SK-N-SH treated with all-trans-retinoic acid at 6 μM for 48 hours (cell line): ENCODE data around the gene ADARB2.

Experiments used
- ATAC-seq: fragments of 200-7000 bp; cut with Tn5 transposase; 3 replicates; pipeline ENCODE4 v1.9.1; 2020; ENCODE audit warnings: mild to moderate bottlenecking, moderate library complexity
- ARNTL ChIP-seq: fragments of 450-650 bp; formaldehyde crosslinking; IDR thresholded peaks from 2 replicates; pipeline ENCODE4 v1.5.0; 2020; ENCODE audit warnings: low read depth, mild to moderate bottlenecking, moderate library complexity, borderline replicate concordance
- BACH2 ChIP-seq: fragments of 250-450 bp; sonication (Bioruptor Pico); IDR thresholded peaks from 2 replicates; pipeline ENCODE4 v1.9.0; 2021; ENCODE audit warnings: mild to moderate bottlenecking, borderline replicate concordance
- CSDC2 ChIP-seq: fragments of 250-450 bp; sonication (Bioruptor Pico); IDR thresholded peaks from 2 replicates; pipeline ENCODE4 v1.5.0; 2020; ENCODE audit warnings: mild to moderate bottlenecking, moderate library complexity
- ESRRG ChIP-seq: fragments of 250-450 bp; sonication (Bioruptor Pico); IDR thresholded peaks from 2 replicates; pipeline ENCODE4 v1.6.1; 2021; ENCODE audit warnings: mild to moderate bottlenecking
- GLIS3 ChIP-seq: fragments of 250-450 bp; sonication (Bioruptor Pico); IDR thresholded peaks from 2 replicates; pipeline ENCODE4 v1.5.0; 2020; ENCODE audit warnings: mild to moderate bottlenecking, moderate library complexity
- ISL1 ChIP-seq: fragments of 250-450 bp; sonication (Bioruptor Pico); IDR thresholded peaks from 2 replicates; pipeline ENCODE4 v2.1.2; 2022; ENCODE audit warnings: mild to moderate bottlenecking, moderate library complexity
- OSR1 ChIP-seq: fragments of 250-450 bp; sonication (Bioruptor Pico); IDR thresholded peaks from 2 replicates; pipeline ENCODE4 v1.8.0; 2022; ENCODE audit warnings: moderate library complexity, mild to moderate bottlenecking, inconsistent platforms
- PPARA ChIP-seq: fragments of 250-450 bp; sonication (Bioruptor Pico); IDR thresholded peaks from 2 replicates; pipeline ENCODE4 v1.5.0; 2020; ENCODE audit warnings: mild to moderate bottlenecking, borderline replicate concordance
- RARB ChIP-seq: fragments of 250-450 bp; sonication (Bioruptor Pico); IDR thresholded peaks from 2 replicates; pipeline ENCODE4 v1.8.0; 2021; ENCODE audit warnings: mild to moderate bottlenecking, moderate library complexity
- SNAI2 ChIP-seq: fragments of 250-450 bp; sonication (Bioruptor Pico); IDR thresholded peaks from 2 replicates; pipeline ENCODE4 v1.5.0; 2020; ENCODE audit warnings: mild to moderate bottlenecking, moderate library complexity
- TCF4 ChIP-seq: fragments of 250-450 bp; sonication (Bioruptor Pico); IDR thresholded peaks from 2 replicates; pipeline ENCODE4 v1.8.0; 2021; ENCODE audit warnings: mild to moderate bottlenecking, moderate library complexity, borderline replicate concordance
- TOX ChIP-seq: fragments of 250-450 bp; sonication (Bioruptor Pico); IDR thresholded peaks from 2 replicates; pipeline ENCODE4 v1.8.0; 2021; ENCODE audit warnings: mild to moderate bottlenecking, moderate library complexity, borderline replicate concordance
- ZC3H10 ChIP-seq: fragments of 250-450 bp; sonication (Bioruptor Pico); IDR thresholded peaks from 2 replicates; pipeline ENCODE4 v1.5.1; 2021; ENCODE audit warnings: mild to moderate bottlenecking, moderate library complexity
- ZFP3 ChIP-seq: fragments of 250-450 bp; sonication (Bioruptor Pico); IDR thresholded peaks from 2 replicates; pipeline ENCODE4 v1.5.0; 2020; ENCODE audit warnings: mild to moderate bottlenecking, moderate library complexity
- ZNF70 ChIP-seq: fragments of 450-650 bp; formaldehyde crosslinking; IDR thresholded peaks from 2 replicates; pipeline ENCODE4 v1.5.0; 2020; ENCODE audit warnings: mild to moderate bottlenecking, moderate library complexity
- ZNF8 ChIP-seq: fragments of 450-650 bp; formaldehyde crosslinking; IDR thresholded peaks from 2 replicates; pipeline ENCODE4 v1.5.0; 2020; ENCODE audit warnings: mild to moderate bottlenecking, moderate library complexity
- TF ChIP-seq, protein P1 (sequence below): fragments of 250-450 bp; sonication (Bioruptor Pico); IDR thresholded peaks from 2 replicates; pipeline ENCODE4 v1.5.1; 2020; ENCODE audit warnings: low read depth, mild to moderate bottlenecking, moderate library complexity
- TF ChIP-seq, protein P2 (sequence below): fragments of 250-450 bp; sonication (Bioruptor Pico); IDR thresholded peaks from 2 replicates; pipeline ENCODE4 v1.5.0; 2020; ENCODE audit warnings: mild to moderate bottlenecking, moderate library complexity
- TF ChIP-seq, protein P3 (sequence below): fragments of 250-450 bp; sonication (Bioruptor Pico); IDR thresholded peaks from 2 replicates; pipeline ENCODE4 v1.5.1; 2021; ENCODE audit warnings: mild to moderate bottlenecking, moderate library complexity
- TF ChIP-seq, protein P4 (sequence below): fragments of 250-450 bp; sonication (Bioruptor Pico); IDR thresholded peaks from 2 replicates; pipeline ENCODE4 v1.8.0; 2021; ENCODE audit warnings: low read depth, mild to moderate bottlenecking, moderate library complexity, borderline replicate concordance
- TF ChIP-seq, protein P5 (sequence below): fragments of 250-450 bp; sonication (Bioruptor Pico); IDR thresholded peaks from 2 replicates; pipeline ENCODE4 v1.8.0; 2020; ENCODE audit warnings: mild to moderate bottlenecking, moderate library complexity, borderline replicate concordance

ADARB2 gene

DNA sequence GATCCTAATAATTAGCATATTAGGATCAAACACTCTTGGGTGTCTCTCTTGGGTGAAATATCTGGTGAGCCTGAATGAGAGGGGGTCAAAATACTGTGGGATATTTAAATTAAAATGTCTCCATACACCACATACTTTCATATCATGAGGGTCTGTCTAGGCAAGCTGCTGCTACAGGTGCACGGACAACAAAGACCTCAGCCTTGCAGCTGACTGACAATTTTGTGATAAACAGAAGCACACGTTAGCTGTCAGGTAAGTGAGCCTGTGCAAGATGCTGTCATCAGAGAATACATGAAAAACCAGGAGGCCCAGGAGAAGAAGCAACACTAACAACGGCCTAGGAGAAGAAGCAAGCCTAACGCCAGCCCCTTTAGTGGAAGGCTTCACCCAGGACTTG is 247.5 kb downstream of the ADARB2 start:
- TF ChIP-seq, protein P1, sequence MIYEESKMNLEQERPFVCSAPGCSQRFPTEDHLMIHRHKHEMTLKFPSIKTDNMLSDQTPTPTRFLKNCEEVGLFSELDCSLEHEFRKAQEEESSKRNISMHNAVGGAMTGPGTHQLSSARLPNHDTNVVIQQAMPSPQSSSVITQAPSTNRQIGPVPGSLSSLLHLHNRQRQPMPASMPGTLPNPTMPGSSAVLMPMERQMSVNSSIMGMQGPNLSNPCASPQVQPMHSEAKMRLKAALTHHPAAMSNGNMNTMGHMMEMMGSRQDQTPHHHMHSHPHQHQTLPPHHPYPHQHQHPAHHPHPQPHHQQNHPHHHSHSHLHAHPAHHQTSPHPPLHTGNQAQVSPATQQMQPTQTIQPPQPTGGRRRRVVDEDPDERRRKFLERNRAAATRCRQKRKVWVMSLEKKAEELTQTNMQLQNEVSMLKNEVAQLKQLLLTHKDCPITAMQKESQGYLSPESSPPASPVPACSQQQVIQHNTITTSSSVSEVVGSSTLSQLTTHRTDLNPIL (CRISPR knock-in tag), result no peak
- TF ChIP-seq ZNF8 (CRISPR knock-in tag) (no peak), CSDC2 (CRISPR knock-in tag) (no peak), ZNF70 (CRISPR knock-in tag) (no peak), RARB (CRISPR knock-in tag) (no peak), OSR1 (no peak), SNAI2 (no peak), GLIS3 (CRISPR knock-in tag) (no peak), ZC3H10 (no peak), ZFP3 (CRISPR knock-in tag) (no peak)
- TF ChIP-seq, protein P2, sequence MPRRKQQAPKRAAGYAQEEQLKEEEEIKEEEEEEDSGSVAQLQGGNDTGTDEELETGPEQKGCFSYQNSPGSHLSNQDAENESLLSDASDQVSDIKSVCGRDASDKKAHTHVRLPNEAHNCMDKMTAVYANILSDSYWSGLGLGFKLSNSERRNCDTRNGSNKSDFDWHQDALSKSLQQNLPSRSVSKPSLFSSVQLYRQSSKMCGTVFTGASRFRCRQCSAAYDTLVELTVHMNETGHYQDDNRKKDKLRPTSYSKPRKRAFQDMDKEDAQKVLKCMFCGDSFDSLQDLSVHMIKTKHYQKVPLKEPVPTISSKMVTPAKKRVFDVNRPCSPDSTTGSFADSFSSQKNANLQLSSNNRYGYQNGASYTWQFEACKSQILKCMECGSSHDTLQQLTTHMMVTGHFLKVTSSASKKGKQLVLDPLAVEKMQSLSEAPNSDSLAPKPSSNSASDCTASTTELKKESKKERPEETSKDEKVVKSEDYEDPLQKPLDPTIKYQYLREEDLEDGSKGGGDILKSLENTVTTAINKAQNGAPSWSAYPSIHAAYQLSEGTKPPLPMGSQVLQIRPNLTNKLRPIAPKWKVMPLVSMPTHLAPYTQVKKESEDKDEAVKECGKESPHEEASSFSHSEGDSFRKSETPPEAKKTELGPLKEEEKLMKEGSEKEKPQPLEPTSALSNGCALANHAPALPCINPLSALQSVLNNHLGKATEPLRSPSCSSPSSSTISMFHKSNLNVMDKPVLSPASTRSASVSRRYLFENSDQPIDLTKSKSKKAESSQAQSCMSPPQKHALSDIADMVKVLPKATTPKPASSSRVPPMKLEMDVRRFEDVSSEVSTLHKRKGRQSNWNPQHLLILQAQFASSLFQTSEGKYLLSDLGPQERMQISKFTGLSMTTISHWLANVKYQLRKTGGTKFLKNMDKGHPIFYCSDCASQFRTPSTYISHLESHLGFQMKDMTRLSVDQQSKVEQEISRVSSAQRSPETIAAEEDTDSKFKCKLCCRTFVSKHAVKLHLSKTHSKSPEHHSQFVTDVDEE, result no peak
- TF ChIP-seq, protein P3, sequence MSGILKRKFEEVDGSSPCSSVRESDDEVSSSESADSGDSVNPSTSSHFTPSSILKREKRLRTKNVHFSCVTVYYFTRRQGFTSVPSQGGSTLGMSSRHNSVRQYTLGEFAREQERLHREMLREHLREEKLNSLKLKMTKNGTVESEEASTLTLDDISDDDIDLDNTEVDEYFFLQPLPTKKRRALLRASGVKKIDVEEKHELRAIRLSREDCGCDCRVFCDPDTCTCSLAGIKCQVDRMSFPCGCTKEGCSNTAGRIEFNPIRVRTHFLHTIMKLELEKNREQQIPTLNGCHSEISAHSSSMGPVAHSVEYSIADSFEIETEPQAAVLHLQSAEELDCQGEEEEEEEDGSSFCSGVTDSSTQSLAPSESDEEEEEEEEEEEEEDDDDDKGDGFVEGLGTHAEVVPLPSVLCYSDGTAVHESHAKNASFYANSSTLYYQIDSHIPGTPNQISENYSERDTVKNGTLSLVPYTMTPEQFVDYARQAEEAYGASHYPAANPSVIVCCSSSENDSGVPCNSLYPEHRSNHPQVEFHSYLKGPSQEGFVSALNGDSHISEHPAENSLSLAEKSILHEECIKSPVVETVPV, result no peak
- ATAC-seq, result no peak

DNA sequence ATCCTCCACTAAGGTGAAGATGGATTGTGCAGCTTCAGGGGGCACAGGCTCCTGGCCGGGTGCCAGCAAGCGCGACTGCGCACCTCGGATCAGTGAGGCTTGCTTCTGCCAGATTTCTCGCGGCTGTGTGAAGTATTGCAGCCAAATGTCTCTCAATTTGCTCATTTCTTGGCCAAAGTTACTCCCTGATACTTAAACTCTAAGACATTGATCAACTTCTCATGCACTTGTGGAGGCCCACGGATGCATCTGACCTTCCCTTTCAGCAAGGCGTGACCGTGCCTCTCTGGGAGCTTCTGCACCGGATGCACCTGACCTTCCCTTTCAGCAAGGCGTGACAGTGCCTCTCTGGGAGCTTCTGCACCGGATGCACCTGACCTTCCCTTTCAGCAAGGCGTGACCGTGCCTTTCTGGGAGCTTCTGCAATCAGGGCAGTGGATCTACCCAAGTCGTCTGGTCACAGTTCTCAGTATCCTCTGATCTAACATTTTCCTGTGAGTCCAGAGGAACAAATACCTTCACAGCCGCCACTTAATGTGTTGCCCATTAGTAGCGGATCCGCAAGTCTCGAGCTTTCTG is 248.3 kb downstream of the ADARB2 start:
- no peak for TF ChIP-seq ISL1 (CRISPR knock-in tag)
- TF ChIP-seq, protein P4, sequence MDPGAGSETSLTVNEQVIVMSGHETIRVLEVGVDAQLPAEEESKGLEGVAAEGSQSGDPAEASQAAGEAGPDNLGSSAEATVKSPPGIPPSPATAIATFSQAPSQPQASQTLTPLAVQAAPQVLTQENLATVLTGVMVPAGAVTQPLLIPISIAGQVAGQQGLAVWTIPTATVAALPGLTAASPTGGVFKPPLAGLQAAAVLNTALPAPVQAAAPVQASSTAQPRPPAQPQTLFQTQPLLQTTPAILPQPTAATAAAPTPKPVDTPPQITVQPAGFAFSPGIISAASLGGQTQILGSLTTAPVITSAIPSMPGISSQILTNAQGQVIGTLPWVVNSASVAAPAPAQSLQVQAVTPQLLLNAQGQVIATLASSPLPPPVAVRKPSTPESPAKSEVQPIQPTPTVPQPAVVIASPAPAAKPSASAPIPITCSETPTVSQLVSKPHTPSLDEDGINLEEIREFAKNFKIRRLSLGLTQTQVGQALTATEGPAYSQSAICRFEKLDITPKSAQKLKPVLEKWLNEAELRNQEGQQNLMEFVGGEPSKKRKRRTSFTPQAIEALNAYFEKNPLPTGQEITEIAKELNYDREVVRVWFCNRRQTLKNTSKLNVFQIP (CRISPR knock-in tag), result no peak
- TF ChIP-seq CSDC2 (CRISPR knock-in tag), result no peak
- no peak for TF ChIP-seq ZNF8 (CRISPR knock-in tag)
- TF ChIP-seq ZC3H10, result no peak
- no peak for TF ChIP-seq TOX (CRISPR knock-in tag)
- TF ChIP-seq, protein P5, sequence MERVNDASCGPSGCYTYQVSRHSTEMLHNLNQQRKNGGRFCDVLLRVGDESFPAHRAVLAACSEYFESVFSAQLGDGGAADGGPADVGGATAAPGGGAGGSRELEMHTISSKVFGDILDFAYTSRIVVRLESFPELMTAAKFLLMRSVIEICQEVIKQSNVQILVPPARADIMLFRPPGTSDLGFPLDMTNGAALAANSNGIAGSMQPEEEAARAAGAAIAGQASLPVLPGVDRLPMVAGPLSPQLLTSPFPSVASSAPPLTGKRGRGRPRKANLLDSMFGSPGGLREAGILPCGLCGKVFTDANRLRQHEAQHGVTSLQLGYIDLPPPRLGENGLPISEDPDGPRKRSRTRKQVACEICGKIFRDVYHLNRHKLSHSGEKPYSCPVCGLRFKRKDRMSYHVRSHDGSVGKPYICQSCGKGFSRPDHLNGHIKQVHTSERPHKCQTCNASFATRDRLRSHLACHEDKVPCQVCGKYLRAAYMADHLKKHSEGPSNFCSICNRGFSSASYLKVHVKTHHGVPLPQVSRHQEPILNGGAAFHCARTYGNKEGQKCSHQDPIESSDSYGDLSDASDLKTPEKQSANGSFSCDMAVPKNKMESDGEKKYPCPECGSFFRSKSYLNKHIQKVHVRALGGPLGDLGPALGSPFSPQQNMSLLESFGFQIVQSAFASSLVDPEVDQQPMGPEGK (CRISPR knock-in tag), result no peak
- TF ChIP-seq, protein P1 (CRISPR knock-in tag), result no peak
- no peak for TF ChIP-seq SNAI2
- TF ChIP-seq, protein P3, result no peak
- TF ChIP-seq PPARA (CRISPR knock-in tag), result no peak
- no peak for TF ChIP-seq ZFP3 (CRISPR knock-in tag)
- TF ChIP-seq TCF4 (CRISPR knock-in tag), result no peak
- TF ChIP-seq BACH2 (CRISPR knock-in tag), result no peak
- TF ChIP-seq ARNTL (CRISPR knock-in tag), result no peak
- TF ChIP-seq RARB (CRISPR knock-in tag), result no peak
- TF ChIP-seq ESRRG (CRISPR knock-in tag), result no peak
- ATAC-seq, result no peak
